GM03348 (cell line): ENCODE data around the gene OCA2.
"Not testable (repeated sequence)": the region's sequence is repeated elsewhere in the genome, so short reads cannot be mapped to it uniquely, and the experiment has no call there.

Experiments
- DNase-seq: peaks from one replicate; pipeline ENCODE4 v3.0.0; 2012; ENCODE audit warnings: low spot score

The OCA2 gene

DNA sequence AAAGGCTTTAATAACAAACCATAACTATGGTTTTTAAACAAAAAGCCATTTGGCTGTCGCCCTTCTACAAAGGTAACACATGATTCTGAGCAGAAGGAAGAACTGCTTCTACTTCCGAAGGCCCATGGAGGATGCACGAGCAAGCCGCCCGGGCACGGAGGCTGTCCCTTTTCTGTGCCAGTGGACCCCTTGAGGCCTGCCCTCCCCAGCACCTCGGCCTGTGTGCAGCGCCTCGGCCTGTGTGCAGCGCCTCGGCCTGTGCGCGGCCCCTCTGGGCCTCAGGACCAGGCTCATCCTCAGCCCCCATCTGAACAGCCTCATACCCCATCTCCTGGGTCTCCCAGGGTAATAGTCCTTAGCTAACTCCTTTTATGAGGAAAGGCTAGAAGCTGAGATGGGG lies 329.5 kb downstream of the OCA2 start:
- DNase-seq: no peak

GRCh38 chr15:27768732-27769475 lies 330.2 kb downstream of the OCA2 start:
- no peak for DNase-seq

- no peak for DNase-seq
Observed at GRCh38 chr15:27767918-27768640, 331.0 kb downstream of the OCA2 start.

GRCh38 chr15:27767430-27767829 lies 331.7 kb downstream of the OCA2 start:
- DNase-seq: not testable (repeated sequence)

- DNase-seq: no peak
Observed at GRCh38 chr15:27764339-27764738, 334.8 kb downstream of the OCA2 start.

- no peak for DNase-seq
Observed at GRCh38 chr15:27763514-27763913, 335.6 kb downstream of the OCA2 start.

- DNase-seq: no peak
Observed at GRCh38 chr15:27762471-27762870, 336.6 kb downstream of the OCA2 start.

DNA sequence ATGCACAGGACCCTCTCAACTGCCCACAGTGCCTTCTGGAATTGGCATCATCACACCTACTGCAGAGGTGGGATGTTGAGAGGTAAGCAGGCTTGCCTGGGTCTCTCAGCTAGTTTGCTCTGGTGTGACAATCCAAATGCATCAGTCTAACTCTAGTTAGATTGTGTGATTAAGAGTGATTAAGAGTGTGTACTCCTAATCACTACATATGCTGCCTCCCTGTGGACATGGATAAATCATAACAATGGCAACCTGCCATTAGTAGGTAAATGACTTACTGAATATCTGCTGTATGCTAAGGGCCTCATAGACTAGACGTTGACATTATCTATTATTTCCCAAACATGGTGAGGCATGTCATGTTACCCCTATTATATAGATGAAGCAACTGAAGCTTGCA lies 342.1 kb downstream of the OCA2 start:
- no peak for DNase-seq

GRCh38 chr15:27752691-27753090 lies 346.4 kb downstream of the OCA2 start:
- no peak for DNase-seq

DNA sequence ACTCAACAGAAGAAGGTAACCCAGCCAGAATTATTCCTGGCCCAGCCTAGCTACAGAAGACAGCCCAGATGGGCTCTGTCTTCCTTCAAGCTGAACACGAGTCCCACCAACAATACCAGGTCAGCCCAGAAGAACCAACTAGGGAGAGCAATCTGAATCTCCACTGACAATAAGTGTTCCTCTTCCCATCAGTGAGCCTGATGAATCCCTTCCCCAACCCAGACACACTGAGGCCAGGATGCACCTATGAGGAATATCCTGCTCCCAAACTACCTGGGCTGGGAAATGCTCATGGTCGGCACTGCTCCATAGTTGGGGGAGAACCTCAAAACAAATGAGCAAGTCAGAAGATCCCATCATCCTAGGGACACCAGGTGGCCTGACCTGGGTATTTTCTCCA lies 351.1 kb downstream of the OCA2 start:
- no peak for DNase-seq

- DNase-seq: no peak
Observed at GRCh38 chr15:27746401-27746955, 352.6 kb downstream of the OCA2 start.

DNA sequence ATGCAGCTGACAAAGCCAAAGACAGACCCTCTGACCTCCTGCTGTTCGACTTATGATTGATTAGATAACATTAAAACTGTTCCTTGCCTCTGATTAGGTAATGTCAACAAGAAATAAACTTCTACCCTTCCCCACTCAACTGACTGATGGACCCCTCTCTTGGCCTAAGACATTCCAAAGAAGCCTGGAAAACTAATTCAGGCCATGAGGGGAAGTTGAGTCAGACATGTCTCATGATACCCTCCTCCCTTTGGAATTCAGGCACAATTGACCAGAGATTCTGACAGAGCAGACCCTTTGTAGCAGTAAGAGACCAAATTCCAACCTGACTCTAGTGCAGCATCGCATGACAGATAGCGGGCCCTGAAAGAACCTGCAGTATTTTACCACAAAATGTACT lies 354.5 kb downstream of the OCA2 start:
- DNase-seq: no peak

- DNase-seq: no peak
Observed at GRCh38 chr15:27743638-27744037, 355.5 kb downstream of the OCA2 start.

DNA sequence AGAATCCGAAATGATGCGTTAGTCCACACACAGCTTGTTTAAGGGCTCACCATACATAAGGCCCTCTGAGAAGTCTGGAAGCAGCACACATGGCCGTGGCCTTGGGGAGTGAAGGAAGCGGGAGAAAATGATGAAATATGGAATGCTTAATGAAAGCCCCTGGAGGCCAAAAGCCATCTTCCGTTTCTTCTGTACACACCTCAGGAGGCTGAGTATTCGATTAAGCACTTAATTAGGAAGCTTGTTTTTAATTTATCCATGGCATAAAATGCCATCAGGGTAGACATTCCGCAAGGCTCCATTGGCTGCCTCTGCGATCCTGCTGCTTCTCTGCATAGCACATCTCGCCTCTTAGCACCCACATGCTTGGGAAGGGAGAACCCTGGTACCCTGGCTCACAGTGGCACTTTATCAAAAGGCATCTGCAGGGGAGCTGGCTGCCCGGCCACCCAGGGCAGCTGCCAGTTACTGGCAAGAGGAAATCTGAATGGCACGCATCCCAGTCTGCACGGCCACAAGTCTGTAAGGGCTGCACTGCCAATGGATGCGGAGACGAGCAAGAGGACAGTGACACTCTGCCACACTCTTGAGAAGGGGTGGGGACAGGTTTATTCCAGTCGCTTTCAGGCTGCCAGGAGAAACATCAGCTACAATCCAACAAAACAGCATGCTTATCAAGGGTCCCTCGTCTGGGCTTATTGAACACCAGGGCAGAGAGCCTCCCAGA lies 356.2 kb downstream of the OCA2 start:
- no peak for DNase-seq

DNA sequence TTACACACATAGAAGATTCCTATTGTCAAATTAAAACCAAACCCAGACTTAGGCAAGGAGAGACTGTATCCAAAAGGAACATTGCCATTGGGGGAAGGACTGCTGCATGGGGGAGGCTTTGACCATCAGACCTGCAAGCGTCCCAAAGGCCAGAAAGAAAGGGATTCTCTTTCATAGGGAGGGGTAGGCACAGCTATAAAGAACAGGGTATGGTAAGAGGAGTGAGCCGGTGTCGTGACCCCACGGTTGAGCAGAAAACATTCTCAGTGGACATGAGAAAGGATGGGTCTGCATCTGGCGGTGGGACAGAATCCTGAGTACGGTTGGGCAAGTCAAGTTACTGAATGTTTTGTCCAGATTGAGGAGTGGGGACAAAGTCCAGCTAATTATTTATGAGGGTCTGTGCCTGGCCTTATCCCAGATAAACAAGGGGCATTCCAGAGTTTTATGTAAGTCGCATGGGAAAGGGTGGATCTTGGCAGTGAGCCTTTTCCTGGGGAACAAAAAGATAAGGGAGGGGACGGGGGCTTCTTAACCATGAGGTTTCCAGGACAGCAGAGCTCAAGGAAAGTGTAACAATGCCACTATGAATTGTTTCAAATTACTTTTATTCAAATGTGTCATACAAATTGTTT lies 357.8 kb downstream of the OCA2 start:
- DNase-seq: no peak

- no peak for DNase-seq
Observed at GRCh38 chr15:27734785-27735495, 364.2 kb downstream of the OCA2 start.

- no peak for DNase-seq
Observed at GRCh38 chr15:27731776-27732175, 367.3 kb downstream of the OCA2 start.

DNA sequence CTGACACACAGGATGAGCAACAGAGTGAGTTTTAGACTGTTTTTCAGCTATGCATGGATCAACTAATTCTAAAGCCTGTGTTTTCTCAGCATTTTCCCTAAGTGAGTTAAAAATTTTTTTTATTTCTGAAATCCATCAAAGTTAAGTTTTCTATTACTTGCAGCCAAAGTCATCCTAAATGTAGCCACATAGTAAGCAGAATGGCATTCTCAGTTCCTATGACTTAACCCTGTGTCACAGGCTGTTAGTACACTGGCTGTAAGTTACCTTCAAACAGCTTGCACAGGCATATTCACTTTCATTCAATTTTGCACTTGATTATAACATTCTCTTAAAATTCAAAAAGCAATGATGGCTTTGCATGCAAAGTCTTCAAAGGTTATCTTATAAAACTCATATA lies 368.2 kb downstream of the OCA2 start:
- no peak for DNase-seq

DNA sequence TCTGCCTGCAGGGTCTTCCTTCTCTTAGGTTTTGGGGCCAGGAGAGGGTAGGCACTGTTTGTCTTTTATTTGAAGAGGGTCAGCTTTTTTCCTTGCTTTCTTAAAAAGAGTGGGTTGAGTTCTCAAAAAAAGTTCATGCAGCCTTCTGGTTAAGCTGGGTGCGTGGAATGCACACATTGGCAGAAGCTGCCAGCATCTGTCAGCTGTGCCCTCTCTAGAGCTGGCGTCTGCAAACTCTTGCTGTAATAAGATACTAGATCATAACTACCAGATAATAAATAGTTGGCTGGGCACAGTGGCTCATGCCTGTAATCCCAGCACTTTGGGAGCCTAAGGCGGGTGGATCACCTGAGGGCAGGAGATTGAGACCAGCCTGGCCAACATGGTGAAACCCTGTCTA lies 373.4 kb downstream of the OCA2 start:
- DNase-seq: no peak

- no peak for DNase-seq
Observed at GRCh38 chr15:27723821-27724220, 375.3 kb downstream of the OCA2 start.

- no peak for DNase-seq
Observed at GRCh38 chr15:27722102-27722501, 377.0 kb downstream of the OCA2 start.

DNA sequence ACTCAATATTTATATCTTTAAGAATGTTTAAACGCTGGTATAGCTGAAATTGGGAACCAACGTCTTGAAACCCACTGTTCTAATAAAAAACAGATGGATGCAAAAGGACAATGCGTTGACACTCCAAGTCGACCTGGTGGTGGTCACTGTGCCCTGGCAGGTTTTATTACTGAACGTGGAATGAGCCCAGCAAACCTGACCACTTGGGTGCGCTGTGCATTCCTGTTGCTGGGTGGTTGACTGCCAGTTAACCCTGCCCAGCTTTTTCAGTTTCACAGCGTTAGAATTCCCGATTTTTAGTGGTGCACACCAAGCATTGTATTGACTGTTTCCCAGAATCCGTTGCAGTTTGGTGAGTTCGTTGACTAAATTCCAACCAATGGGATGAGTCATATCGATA lies 384.4 kb downstream of the OCA2 start:
- no peak for DNase-seq
